OCI-LY1 (cell line): Measurements from ENCODE around the gene EVI2B.

Source experiments
- EZH2 ChIP-seq: fragments of 200-600 bp; sonication (generic), shearing (Covaris generic); IDR thresholded peaks from 2 replicates; pipeline ENCODE4 v1.8.0; 2017; ENCODE audit warnings: borderline replicate concordance, mixed run types, mild to moderate bottlenecking, antibody characterized with exemption, low read length, moderate library complexity, mixed read lengths
- TF ChIP-seq, protein P1 (sequence below): fragments of 200-600 bp; sonication (generic), shearing (Covaris generic); IDR thresholded peaks from 2 replicates; pipeline ENCODE4 v1.5.1; 2017; ENCODE audit warnings: mild to moderate bottlenecking, antibody characterized with exemption, low read length, moderate library complexity, mixed read lengths

DNA sequence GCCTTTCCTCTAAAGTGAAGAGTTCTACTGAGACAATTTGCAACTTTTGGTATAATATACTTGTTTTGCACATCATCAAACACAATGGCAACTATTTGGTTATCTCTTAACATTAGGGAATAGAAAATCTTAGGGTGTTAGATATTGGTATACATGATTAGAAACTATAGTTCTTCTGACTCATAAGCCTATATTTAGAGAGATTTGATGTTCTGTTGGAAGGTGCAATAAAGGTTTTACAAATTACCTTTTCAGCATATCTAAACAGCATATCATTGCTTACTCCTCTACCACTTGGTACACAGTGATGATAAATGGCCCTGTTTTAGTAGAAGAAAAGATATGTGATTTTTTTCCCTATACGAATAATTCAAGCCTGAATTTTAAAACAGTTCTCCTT lies 6.2 kb downstream of the EVI2B start:
- TF ChIP-seq EZH2, result no peak
- TF ChIP-seq, protein P1, sequence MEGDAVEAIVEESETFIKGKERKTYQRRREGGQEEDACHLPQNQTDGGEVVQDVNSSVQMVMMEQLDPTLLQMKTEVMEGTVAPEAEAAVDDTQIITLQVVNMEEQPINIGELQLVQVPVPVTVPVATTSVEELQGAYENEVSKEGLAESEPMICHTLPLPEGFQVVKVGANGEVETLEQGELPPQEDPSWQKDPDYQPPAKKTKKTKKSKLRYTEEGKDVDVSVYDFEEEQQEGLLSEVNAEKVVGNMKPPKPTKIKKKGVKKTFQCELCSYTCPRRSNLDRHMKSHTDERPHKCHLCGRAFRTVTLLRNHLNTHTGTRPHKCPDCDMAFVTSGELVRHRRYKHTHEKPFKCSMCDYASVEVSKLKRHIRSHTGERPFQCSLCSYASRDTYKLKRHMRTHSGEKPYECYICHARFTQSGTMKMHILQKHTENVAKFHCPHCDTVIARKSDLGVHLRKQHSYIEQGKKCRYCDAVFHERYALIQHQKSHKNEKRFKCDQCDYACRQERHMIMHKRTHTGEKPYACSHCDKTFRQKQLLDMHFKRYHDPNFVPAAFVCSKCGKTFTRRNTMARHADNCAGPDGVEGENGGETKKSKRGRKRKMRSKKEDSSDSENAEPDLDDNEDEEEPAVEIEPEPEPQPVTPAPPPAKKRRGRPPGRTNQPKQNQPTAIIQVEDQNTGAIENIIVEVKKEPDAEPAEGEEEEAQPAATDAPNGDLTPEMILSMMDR, result no peak
